ENCODE measurements around the gene CLEC2A. TPM values are rescaled to one million over a fixed set of nuclear protein-coding genes. Genes with fewer than 3 reads are reported as not detected.

The CLEC2A gene
- total RNA-seq, 1 experiment from 2014 or later = not detected

DNA sequence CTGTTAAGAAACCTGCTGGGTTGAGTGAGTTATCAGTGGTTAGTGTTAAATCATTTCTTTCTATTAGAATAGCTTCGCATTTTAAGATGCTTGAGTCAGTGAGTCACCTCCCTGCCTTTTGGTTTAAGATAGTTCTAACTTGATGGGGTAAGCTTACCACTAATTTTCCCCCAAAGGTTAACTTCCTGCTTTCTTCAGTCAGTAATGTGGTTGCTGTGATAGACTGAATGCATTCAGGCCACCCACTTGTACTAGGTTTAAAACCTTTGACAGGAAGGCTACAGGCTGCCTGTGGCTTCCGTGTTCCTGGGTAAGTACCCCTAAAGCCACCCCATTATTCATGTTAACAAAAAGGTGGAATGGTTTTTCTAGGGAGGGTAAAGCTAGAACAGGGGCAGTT lies 25.3 kb downstream of the CLEC2A start:
- DNase-seq (ENCODE audit: low read depth, low spot score) (no peak), ATAC-seq (no peak)
- POLR2A ChIA-PET = no interaction called here
- BruUV-seq (replicated peaks) = no TSS peak
- intact Hi-C loops (cut with micrococcal nuclease; ENCODE audit: unreplicated experiment) (no loop called here), in situ Hi-C loops (cut with HindIII; ENCODE audit: low pct_unique_long_range_greater_than_20kb, low sequenced_read_pairs) (no loop called here)
- Histone ChIP-seq H3K27me3 (ENCODE audit: control insufficient read depth, insufficient read depth, low read length) (no peaks in the 10 kb centered on the region), H3K36me3 (ENCODE audit: control insufficient read depth, insufficient read depth, low read length) (no peaks in the 10 kb centered on the region), H3K4me1 (ENCODE audit: control insufficient read depth, insufficient read depth, low read length) (no peaks in the 10 kb centered on the region), H3K9me3 (ENCODE audit: control insufficient read depth, insufficient read depth, low read depth, low read length) (no peaks in the 10 kb centered on the region; the same call in 1 of the 2 replicates), H3K4me3 (ENCODE audit: low read depth in 2 of 2, low read length in 2 of 2) (no peak overlapping the region), H3K27ac (ENCODE audit: low read length) (no peak overlapping the region)
- CTCF ChIA-PET = no interaction called here
- TF ChIP-seq, protein P1, sequence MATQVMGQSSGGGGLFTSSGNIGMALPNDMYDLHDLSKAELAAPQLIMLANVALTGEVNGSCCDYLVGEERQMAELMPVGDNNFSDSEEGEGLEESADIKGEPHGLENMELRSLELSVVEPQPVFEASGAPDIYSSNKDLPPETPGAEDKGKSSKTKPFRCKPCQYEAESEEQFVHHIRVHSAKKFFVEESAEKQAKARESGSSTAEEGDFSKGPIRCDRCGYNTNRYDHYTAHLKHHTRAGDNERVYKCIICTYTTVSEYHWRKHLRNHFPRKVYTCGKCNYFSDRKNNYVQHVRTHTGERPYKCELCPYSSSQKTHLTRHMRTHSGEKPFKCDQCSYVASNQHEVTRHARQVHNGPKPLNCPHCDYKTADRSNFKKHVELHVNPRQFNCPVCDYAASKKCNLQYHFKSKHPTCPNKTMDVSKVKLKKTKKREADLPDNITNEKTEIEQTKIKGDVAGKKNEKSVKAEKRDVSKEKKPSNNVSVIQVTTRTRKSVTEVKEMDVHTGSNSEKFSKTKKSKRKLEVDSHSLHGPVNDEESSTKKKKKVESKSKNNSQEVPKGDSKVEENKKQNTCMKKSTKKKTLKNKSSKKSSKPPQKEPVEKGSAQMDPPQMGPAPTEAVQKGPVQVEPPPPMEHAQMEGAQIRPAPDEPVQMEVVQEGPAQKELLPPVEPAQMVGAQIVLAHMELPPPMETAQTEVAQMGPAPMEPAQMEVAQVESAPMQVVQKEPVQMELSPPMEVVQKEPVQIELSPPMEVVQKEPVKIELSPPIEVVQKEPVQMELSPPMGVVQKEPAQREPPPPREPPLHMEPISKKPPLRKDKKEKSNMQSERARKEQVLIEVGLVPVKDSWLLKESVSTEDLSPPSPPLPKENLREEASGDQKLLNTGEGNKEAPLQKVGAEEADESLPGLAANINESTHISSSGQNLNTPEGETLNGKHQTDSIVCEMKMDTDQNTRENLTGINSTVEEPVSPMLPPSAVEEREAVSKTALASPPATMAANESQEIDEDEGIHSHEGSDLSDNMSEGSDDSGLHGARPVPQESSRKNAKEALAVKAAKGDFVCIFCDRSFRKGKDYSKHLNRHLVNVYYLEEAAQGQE (IDR thresholded peaks at IDR 0.05; ENCODE audit: insufficient read depth in 1 of 2, low read depth in 2 of 2, low read length in 1 of 2) = no peak
- TF ChIP-seq SIN3A (IDR thresholded peaks at IDR 0.05; ENCODE audit: borderline replicate concordance, insufficient read depth, low read depth, low read length) = no peak
- TF ChIP-seq, protein P2, sequence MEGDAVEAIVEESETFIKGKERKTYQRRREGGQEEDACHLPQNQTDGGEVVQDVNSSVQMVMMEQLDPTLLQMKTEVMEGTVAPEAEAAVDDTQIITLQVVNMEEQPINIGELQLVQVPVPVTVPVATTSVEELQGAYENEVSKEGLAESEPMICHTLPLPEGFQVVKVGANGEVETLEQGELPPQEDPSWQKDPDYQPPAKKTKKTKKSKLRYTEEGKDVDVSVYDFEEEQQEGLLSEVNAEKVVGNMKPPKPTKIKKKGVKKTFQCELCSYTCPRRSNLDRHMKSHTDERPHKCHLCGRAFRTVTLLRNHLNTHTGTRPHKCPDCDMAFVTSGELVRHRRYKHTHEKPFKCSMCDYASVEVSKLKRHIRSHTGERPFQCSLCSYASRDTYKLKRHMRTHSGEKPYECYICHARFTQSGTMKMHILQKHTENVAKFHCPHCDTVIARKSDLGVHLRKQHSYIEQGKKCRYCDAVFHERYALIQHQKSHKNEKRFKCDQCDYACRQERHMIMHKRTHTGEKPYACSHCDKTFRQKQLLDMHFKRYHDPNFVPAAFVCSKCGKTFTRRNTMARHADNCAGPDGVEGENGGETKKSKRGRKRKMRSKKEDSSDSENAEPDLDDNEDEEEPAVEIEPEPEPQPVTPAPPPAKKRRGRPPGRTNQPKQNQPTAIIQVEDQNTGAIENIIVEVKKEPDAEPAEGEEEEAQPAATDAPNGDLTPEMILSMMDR (IDR thresholded peaks at IDR 0.05) = no peak
- TF ChIP-seq POLR2AphosphoS5 (IDR thresholded peaks at IDR 0.05; ENCODE audit: low read depth, low read length) = no peak
- no peak for TF ChIP-seq TCF7L2 (IDR thresholded peaks at IDR 0.05; ENCODE audit: low read depth, low read length)

DNA sequence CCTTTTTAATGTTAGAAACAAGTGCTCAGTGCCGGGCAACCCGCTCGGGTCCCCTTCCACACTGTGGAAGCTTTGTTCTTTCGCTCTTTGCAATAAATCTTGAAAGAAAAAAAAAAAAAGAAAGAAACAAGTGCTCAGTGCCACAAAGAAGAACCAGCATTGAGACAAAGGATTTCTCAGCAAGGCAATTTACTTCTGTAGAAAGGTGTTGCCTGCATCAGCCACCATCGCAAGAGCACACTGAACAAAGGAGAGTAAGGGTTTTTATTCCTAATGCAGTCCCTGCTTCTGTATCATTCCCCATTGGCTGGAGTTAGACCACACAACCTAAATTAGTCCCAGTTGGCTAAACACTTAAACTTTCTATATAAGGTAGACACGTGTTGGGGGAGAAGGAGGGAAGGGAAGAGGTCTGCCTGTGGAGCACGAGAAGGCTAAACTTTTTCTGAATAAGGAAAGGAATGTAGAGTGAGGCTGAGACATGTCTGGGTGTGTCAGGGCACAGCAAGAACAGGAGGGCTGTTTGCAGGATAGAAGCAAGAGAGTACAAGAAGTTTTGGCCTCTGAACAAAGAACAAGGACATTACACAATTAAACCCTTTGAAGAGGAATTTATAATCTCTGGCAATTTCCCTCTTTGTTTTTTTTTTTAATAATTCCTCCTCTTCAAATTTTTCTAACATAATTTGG lies 29.5 kb downstream of the CLEC2A start:
- CTCF ChIA-PET = no interaction called here
- POLR2A ChIA-PET = no interaction called here
- Histone ChIP-seq H3K27ac (ENCODE audit: low read length) (no peak overlapping the region), H3K4me3 (ENCODE audit: low read depth in 2 of 2, low read length in 2 of 2) (no peak overlapping the region), H3K36me3 (ENCODE audit: control insufficient read depth, insufficient read depth, low read length) (no peaks in the 10 kb centered on the region), H3K9me3 (ENCODE audit: control insufficient read depth, insufficient read depth, low read depth, low read length) (no peaks in the 10 kb centered on the region), H3K27me3 (ENCODE audit: control insufficient read depth, insufficient read depth, low read length) (no peaks in the 10 kb centered on the region), H3K4me1 (ENCODE audit: control insufficient read depth, insufficient read depth, low read length) (no peaks in the 10 kb centered on the region)
- DNase-seq (ENCODE audit: low read depth, low spot score) (no peak), ATAC-seq (no peak)
- in situ Hi-C loops (cut with HindIII; ENCODE audit: low pct_unique_long_range_greater_than_20kb, low sequenced_read_pairs) = no loop called here
- intact Hi-C loops (cut with micrococcal nuclease; ENCODE audit: unreplicated experiment) = no loop called here
- BruUV-seq (replicated peaks) = no TSS peak
- TF ChIP-seq POLR2AphosphoS5 (IDR thresholded peaks at IDR 0.05; ENCODE audit: low read depth, low read length) (no peak), TCF7L2 (IDR thresholded peaks at IDR 0.05; ENCODE audit: low read depth, low read length) (no peak), SIN3A (IDR thresholded peaks at IDR 0.05; ENCODE audit: borderline replicate concordance, insufficient read depth, low read depth, low read length) (no peak)
- TF ChIP-seq, protein P2 (IDR thresholded peaks at IDR 0.05) = no peak
- TF ChIP-seq, protein P1 (IDR thresholded peaks at IDR 0.05; ENCODE audit: insufficient read depth in 1 of 2, low read depth in 2 of 2, low read length in 1 of 2) = no peak
